NCI-H1105 treated with DMSO at 0.1 percent for 48 hours (cell line): ENCODE results near the gene PPP2R3A.
A peak's percentile ranks its signal among the peaks of the same experiment; 100 is the strongest.

Source experiments
- DNase-seq: peaks from one replicate; lab custom pipeline; 2025; lab: John Stamatoyannopoulos, UW

The PPP2R3A gene

DNA sequence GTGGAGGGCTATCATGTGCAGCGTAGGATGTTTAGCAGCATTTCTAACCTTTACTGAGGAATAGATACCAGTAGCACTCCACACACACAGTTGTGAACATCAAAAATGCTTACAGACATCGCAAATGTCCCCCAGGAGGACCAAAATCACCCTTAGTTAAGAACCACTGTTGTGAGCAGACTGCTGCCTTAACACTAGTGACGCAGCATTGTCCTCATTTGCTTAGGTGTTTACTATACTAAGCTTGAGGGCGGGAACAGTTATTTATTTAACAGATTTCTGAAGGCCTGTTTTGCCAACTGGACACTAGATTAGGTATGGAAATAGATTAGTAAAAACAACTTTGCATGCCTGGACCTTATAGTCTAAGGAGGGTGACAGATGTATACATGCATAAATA, 2.3 kb downstream of the PPP2R3A start:
- no peak for DNase-seq

DNA sequence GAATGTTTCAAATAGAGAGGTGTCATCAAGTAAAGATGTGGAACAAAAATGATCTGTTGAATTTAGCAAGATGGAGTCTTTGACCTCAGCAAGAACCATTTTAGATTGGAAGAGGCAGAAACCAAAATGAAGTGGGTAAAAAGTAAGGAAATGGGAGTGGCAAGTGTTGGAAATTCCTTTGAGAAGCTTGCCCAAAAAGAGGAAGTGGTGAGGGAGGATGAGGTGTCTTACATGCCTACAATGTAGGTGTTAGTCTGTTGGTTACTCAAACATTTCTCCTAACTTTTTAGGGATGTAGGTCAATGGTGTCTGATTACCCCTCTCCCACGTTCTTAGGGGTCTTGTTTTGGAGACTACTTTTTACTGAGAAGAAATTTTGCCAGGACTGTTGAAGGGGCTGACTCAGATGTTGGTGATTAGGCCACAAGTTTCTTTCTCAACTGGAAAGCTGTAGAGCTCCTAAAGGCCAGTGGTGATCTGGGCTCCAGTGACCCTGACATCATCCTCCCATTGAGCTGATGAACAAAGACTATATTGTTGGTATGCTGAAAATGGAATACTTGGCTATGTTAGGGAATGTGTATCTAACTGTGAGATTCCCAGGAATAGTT, 5.1 kb downstream of the PPP2R3A start:
- DNase-seq: no peak

DNA sequence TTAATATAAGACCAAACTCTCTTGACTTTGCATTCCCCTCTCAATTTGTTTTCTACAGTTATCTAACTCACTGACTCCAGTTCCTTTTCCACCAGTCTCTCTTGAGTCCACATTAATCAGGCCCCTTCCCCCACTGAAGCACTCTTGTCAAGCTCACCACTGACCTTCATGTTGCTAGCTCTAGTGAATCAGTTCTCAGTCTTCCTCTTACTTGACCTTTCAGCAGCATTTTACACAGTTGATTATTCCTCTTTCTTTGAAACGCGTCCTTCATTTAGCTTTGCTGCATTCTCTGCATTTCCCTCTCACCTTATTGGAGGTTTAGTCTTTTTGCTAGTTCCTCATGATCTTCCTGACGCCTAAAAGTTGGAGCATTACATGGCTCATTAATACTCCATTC, 8.3 kb downstream of the PPP2R3A start:
- no peak for DNase-seq

DNA sequence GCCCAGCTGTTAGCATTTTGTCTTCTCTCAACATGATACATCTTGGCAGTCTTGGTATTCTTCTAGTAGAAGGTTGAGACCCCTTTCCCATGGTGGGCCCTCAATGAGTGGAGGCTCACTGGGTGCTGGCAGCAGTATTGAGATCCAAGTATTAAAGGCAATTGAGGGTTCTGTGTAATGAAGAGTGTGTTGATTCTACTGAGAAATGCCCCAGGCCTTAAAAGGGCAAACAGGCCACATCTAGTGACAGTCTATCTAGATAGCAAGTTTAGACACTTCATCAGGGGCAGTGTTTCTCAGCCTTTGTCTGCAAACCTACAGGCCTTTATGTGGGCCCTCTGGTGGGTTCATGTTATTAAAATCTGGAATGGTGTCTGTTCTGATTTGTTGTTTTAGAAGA, 9.5 kb downstream of the PPP2R3A start:
- no peak for DNase-seq

DNA sequence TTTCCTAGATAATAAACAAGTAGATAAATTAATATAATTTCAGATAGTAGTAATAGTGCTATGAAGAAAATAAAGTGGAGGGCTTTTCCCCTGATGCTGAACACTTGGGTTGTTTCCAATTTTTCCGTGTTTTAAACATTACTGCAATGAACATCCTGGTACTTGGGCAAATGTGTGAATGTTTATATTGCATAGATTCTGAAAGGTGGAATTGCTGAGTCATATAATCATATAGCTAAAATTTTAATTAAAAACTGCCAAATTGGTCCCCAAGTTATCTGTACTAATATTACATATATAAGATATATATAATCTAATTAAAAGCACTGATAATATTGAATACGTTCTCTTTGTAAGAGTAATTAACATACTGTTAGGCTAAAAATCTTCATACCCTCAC, 10.0 kb downstream of the PPP2R3A start:
- no peak for DNase-seq

DNA sequence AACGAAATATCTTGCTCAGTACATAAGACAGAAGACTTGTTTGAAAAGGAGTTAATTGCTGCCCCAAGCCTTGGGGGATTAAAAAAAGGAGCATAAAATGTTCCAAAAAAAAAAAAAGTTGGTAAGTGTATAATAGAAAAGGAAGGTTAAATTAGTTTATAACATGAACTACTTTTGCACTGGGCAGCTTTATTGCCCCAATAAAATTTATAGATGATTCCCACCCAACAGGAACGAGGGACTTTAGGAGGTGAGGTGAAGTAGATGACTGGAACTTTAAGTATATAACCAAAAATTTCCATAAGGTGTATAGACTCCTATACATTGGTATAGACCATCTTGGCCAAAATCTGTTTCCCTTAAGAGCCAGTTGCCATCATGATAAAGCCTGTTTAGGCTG, 14.8 kb downstream of the PPP2R3A start:
- no peak for DNase-seq

DNA sequence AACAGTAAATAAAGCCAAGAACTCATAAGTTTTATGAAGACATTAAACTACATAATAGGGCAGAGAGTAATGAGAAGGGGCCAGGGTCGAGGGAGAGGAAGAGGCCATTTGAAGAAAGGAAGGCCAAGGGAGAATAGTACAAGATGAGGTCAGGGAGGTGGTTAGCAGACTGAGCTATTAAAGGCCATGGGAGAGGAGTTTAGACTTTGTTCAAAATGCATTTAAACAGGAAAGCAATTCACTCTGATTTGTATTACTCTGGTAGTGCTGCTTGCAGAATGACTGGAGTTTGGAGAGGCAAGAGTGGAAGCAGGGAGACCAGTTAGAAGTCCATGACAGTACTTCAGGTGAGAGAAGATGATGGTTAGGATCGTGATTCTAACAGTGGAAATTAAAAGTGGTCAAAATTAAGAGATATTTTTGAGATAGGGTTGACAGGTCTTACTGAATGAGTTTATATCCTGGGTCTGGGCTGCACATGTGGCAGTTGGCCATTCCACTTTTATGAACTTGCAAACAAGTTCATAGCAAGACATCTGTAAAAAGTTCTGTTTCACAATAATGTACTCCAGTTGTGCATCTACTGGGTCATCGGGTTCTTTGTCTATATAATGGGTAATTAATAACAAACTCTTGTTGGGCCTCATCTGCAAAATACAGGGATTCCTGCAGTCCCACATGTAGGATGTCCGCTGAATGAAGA, 16.3 kb downstream of the PPP2R3A start:
- no peak for DNase-seq

DNA sequence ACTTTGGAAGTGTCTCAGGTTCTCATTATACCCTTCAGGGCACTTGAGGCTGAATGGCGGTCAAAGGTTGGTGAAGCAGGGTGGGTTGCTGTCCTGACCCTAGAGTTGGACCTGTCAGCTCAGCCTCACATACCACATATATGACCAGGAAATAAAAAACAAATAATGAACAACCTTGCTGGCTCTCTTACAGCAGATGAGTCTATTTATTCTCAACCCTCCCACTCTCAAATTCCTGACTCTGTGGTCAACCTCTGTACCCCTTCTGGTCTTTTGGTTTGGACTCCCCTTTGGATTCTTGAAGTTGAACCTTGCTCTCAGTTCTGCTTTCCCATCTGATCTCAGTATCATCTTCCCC, 16.9 kb downstream of the PPP2R3A start:
- no peak for DNase-seq

DNA sequence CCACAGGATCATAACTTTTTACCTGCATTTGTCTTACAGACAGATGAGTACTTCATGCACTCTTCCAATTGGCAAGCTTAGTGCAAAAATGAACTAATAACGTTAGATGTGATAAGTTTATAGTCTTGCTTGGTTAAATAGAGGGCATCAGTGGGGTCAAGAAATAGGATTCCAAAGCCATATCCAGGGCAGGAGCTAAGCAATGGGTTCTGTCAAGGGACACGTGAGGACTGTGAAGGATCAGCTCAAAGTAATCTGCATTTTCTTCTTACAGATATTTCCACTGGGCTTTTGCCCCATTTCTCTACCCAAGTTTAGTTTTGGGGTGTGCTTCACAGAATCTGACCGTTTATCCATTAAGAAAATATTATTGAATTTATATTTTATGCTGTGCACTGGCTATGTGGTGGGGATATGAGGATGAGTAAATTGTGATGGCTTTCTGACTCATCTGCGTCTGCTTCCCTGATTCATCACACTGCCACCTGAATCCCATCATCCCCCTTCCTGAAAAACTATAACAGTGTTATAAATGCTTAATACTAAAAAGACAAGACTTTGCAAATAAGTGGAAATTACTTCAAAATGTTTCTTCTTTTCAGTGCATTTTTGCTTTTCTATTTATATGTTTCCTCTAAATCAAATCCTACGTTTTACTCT, 17.5 kb downstream of the PPP2R3A start:
- no peak for DNase-seq

DNA sequence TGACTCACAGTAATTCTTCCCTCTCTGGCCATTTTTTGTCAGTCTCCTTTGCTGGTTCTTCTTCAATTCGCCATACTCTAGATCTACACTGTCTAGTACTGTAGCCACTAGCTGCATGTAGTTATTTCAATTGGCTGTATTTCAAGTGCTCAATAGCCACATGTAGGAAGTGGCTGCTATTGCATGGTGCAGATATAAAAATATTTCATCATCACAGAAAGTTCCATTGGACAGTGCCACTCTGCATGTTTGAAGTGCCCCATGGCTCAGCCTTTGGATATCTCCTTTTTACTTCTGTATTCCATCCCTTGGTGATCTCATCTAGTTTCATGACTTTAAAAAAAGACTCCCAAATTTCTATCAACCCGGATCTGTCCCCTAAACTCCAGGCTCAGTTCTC, 22.1 kb downstream of the PPP2R3A start:
- DNase-seq: no peak

DNA sequence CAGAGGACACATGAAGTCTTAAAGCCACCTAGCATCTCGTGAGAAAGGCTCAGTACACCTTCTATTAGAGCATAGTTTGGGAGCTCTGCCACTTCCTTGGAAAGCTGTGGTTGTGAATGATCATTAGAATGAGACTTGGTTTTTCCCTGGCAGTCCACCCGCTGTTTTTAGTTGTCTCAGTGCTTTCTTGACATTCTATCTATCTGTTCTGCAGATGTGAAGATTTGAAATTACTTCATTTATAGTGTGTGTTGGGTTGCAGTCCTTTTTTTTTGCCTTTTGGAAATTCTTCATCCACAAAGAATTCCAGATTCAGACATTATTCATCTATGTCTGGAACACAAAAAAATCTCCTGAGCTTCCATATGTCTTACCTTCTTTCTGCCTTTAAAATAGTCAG, 23.7 kb downstream of the PPP2R3A start:
- no peak for DNase-seq

DNA sequence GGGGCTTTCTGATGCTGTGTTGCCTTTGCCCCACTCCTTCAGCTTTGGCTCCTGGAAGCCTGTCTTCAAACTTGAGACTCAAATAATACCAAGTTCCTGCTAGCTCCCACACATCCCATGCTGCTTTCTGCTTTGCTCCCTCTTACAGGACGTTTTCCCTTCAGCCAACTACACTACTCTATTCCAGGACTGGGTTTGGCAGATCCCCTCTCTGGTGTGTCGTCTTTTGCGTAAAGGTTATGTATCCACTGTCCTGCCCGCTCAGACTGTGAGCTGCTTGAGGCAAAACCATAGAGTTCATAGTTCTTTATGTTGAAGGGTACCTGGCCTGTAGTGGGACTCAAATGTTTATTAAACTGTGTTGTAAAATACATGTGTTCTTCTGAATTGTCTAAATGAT, 25.4 kb downstream of the PPP2R3A start:
- no peak for DNase-seq

DNA sequence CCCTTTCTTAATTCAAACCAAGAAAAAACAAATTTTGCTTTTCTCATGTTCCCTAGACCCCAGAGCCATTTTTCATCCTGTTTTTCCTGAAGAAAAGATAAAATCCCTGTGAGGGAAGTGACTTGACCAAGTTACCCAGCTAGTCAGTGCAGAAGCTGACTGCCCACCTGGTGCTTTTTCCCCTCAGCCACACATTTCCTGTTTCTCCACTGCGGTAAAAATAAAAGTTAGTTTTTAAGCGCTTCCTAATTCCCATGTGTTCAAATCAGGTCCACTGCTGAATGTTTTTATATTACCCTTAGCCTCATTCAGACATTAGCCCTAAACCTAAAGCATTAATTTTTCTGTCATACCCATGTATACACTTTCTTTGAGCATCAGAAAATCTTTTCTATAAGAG, 26.1 kb downstream of the PPP2R3A start:
- no peak for DNase-seq

DNA sequence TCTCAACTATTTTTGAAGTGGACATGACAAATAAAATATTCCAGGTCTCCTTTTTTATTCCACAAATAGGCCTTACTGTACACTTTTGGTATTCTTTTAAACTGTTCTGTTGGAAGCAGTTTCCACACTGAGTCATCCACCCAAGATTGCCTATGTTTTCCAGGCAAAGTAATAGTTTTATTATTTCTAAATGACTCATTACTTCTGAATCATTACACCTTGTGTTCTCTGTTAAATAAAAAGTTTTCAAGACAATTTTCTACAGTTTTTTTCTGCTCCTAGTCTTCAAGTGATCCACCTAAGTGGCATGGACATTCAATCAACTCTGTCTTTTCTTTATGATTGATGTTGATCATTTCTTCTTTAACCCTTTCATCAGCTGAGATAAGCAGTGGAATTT, 26.5 kb downstream of the PPP2R3A start:
- DNase-seq: no peak

DNA sequence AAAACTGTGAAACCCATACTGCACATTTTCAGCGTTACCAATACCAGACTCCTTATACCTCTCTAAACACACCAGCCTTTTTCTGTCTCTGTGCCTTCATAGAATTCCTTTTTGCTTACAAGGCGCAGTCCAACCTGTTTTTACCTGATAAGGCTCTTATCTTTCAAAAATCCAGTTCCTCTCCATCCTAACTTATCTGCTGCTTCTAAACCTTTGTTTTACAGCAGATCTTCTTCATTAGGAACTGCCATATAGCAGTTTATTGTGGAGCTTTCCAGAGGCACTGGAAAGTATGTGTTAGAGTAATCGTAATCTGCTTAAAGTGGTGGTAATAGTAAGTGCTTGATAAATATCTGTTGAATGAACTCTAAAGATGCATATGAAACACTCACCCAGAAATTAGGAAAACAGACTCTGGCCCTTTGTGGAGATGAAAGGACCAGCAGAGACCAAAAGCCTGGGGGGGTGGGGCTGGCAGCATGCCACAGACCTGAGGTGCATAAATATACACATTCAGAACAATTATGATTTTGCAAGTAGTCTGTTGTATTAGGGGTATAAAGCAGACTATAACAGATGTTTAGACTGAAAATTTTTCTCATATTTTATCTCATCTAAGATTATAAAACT, 29.3 kb downstream of the PPP2R3A start:
- peak; percentile 84 for DNase-seq

DNA sequence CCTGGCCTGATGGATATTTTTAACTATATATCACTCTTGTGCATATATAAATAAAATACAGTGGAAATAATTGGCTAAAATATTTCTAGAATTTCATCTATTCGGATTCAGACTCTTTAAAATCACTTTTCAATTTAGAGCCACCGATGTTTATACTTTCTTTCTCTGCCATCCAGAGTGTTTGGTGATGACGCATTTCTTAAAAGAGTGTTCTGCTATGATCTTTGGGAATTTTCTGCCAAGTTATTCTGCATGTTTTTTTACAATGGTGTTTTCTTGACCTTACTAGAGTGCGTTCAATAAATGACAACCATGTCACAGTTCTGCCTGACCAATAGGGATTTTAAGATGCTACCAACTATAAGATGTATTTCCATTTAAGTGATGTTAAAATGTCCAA, 30.2 kb downstream of the PPP2R3A start:
- DNase-seq: no peak

DNA sequence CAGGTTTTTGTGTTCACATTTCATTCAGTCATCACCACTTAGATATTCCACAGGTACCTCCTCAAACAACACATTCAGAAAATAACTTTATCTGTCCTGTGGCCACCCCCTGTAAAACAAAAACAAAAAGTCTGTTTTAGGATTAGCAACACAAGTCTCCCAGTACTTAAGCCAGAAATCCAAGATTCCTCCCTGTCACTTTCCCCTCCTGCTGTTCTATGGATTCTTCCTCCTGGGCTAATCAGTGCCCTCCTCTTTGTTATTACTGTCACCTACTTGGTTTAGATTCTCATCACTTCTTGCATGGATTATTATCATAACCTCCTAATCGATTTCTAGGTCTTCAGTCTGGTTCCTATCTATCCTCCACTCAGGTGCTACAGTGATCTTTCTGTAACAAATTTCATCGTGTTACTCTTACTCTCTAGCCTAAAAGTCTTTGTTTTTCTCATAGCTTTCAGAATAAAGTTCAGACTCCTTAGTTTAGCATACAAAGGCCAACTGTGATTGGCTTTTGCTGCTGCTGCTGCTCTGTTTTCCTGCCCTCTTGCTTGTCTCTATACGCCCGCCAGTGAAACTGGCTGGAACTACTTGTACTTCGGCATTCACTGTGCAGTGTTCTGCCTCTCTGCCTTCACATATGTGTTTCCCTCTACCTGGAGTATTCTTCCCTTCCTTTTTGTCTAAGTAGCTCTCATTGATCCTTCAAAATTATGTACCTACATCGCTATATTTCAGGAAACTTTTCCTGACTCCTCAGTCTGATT, 32.2 kb downstream of the PPP2R3A start:
- DNase-seq: no peak

DNA sequence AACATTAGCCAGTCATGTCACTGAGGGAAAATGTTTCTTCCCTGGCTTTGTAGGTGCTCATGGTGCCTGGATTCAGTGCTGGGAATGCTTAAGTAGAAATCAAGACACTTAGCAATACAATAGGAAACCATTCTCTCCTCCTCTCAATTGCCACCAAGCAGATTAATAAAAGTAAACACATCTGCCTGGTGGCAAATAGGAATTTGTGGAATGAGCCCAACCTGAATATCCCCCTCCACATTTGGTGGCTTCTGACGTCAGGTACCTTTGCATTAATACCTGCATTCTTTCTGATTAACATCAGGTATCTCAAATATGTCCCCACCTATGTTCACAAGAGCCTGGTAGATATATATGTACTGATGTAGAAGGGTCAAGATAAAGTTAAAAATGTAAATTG, 42.7 kb downstream of the PPP2R3A start:
- no peak for DNase-seq

DNA sequence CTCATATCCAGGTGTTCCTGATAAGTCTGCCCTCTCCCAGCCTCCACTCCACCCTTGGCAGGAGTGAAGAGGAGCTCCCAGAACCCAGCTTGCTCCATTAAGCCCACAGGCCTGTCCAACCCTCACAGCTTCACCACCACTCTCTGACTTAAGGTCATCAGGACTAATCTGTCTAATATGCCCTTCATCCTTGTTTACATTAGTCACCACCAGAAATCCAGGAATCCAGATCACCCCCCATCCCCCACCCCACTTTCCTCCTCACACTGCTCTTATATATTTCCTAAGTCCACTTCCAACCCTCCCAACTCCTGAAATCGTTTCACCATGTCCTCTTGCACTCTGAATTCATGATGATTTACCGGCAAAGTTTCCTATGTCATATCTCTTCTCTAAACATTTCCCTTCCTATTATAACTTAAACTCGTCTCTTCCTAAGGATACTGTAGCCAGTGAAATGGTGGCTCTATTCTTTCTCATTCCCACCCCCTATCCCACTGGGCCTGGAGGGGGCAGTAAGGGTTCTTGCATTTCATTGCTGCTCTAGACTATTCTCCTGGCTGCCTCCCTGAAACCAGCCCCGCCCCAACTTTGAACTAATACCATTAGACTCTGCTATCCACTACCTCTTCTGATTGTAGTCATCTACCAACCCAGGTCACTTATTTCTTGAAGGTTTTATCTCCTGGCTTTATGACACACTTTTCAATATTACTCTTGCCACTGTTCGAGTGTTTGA, 43.4 kb downstream of the PPP2R3A start:
- no peak for DNase-seq

DNA sequence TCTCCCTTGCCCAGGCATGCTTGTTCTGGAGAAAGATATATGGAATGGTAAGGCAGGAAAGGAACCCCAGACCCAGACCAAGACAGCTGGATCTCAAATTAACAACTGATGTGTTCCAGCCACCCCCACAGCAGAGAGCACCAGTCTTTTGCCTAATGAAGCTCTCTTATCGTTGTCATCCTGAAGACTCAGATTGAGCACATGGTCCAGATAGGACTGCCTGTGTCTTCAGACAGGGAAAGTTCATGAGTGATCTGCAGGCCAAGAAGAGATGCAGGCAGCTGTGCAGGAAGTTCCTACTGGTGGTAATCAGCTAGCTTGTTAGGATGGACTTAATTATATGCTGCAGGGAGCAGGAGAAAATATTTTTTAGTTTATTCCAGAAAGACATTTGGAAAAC, 53.3 kb downstream of the PPP2R3A start:
- no peak for DNase-seq

DNA sequence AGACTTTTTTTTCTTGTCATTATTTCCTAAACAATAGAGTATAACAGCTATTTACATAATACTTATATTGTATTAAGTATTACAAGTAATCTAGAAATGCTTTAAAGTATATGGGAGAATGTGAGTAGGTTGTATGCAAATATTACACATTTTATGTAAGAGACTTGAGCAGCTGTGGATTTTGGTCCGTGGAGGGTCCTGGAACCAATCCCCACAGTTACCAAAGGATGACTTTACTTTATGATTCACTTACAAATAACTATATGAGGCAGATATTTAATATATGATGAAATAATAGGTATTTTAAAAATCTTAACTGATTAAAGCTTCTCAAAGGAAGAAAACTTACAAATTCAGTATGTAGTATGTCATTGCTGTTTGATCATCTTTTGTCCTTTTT, 56.3 kb downstream of the PPP2R3A start:
- DNase-seq: no peak
